ES-I3 (cell line): Measurements from ENCODE around the gene GPR61.

Experiments
- H3K36me3 ChIP-seq: 2 replicates; pipeline ENCODE4 v1.6.1; 2013; ENCODE audit warnings: mild to moderate bottlenecking, low read length, control low read depth, moderate library complexity; ENCODE audit not compliant: insufficient read depth
- H3K4me1 ChIP-seq: 2 replicates; pipeline ENCODE4 v1.6.1; 2013; ENCODE audit warnings: mild to moderate bottlenecking, control low read depth, low read length; ENCODE audit not compliant: insufficient read depth
- H3K9ac ChIP-seq: 2 replicates; pipeline ENCODE4 v1.6.1; 2013; ENCODE audit warnings: low read depth, mild to moderate bottlenecking, low read length, moderate library complexity
- H3K9me3 ChIP-seq: 2 replicates; pipeline ENCODE4 v1.6.1; 2013; ENCODE audit warnings: mild to moderate bottlenecking, low read length, moderate library complexity; ENCODE audit not compliant: control insufficient read depth, insufficient read depth

The GPR61 gene

DNA sequence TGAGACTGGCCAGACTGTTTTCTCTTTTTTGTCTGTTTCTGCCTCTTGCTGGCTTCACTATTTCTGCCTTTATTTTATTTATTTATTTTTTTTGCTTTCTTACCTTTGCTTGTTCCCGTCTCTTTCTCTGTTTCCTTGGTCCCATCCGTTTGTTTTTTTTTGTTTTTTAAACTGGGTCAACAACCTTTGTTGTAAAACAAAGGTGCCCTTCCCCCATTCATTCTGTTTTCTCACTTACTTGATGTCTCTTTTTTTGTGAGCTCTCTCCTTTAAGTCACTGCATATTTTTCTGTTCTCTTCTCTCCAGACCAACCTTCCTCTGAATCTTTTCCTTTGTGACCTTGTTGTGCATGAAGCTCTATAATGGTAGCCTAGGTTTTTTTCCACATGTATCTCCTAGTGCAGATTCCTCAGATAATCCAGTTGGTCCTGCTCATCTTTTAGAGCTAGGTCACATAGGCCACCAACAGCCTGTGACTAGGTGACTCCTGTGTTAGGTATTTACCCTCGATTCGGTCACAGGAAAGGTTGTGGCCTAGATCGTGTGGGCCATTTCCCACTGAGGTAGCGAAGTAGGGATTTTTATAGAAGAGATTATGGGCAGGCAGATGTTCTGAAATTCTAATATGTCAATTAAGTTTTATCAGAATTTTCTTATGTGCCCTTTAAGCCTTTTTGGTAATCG lies 24.7 kb downstream of the GPR61 start:
- Histone ChIP-seq H3K4me1 (peaks cover 34% of the 10 kb centered on the region), H3K9ac (peak overlapping the region; percentile 13; the same call in 1 of the 2 replicates), H3K9me3 (no peaks in the 10 kb centered on the region), H3K36me3 (no peaks in the 10 kb centered on the region)

DNA sequence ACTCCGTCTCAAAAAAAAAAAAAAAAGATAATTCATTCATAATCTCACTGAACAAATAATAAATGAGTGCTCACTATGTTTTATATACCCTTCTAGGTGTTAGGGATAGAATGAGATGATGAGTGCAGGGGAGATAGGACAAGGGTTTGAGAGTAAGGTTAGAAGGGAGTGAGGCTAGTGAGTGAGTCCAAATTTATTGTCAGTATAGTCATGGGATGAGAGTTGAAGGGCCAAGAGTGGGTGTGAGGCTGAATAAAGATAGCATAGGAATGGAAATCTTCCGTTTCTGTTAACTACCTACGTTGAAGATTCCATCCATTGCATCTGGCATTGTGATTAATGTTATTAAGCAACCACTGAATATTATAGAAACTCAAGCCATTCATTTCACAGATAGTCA lies 25.6 kb downstream of the GPR61 start:
- H3K36me3 ChIP-seq, result no peaks in the 10 kb centered on the region
- no peak overlapping the region for H3K9ac ChIP-seq
- no peaks in the 10 kb centered on the region for H3K9me3 ChIP-seq
- H3K4me1 ChIP-seq, result peaks cover 34% of the 10 kb centered on the region

GRCh38 chr1:109566982-109567381 lies 27.3 kb downstream of the GPR61 start:
- no peak overlapping the region for H3K9ac ChIP-seq
- no peaks in the 10 kb centered on the region for H3K9me3 ChIP-seq
- H3K36me3 ChIP-seq, result no peaks in the 10 kb centered on the region
- H3K4me1 ChIP-seq, result peaks cover 28% of the 10 kb centered on the region

GRCh38 chr1:109567877-109568672 lies 28.4 kb downstream of the GPR61 start:
- no peaks in the 10 kb centered on the region for H3K36me3 ChIP-seq
- peaks cover 23% of the 10 kb centered on the region for H3K4me1 ChIP-seq
- H3K9ac ChIP-seq, result no peak overlapping the region
- H3K9me3 ChIP-seq, result no peaks in the 10 kb centered on the region

DNA sequence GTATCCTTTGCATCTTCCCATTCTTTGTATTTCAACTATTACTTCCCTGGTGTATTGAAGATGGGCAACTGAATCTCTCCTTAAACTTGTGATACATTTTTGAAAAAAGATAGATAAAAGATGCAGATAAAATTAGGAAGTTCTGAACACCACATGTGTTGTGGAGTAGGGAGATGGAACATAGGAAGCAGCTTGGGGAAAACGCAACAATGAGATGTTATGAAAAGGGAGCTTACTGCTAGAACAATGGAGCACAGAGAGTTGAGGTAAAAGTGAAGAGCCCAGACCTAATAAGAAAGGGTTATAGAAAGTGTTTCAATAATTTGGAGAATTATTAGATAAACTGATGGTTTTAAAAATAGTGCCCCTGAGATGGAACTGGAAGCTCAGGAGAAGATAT lies 29.7 kb downstream of the GPR61 start:
- Histone ChIP-seq H3K36me3 (no peaks in the 10 kb centered on the region), H3K4me1 (peaks cover 11% of the 10 kb centered on the region), H3K9me3 (no peaks in the 10 kb centered on the region), H3K9ac (no peak overlapping the region)

DNA sequence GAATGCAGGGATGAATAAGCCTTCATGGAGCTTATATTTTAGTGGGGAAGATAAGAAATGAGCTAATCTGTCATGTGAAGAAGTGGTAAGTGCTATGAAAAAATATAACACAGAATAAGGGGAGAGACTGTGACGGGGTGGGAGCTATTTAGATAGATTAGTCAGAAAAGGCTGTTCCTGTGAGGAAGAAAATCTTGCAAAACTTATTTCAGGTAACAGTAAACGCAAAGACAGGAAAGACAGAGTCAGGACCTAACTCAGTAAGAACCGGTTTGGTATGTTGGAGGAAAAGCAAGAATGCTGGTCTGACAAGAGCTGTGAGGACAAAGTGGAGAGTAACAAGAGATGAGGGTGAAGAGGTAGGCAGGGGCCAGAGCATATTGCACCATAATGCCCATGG lies 30.7 kb downstream of the GPR61 start:
- Histone ChIP-seq H3K9me3 (no peaks in the 10 kb centered on the region), H3K9ac (no peak overlapping the region), H3K36me3 (no peaks in the 10 kb centered on the region), H3K4me1 (no peaks in the 10 kb centered on the region; the same call in 1 of the 2 replicates)

GRCh38 chr1:109573785-109574184 lies 34.1 kb downstream of the GPR61 start:
- Histone ChIP-seq H3K4me1 (no peaks in the 10 kb centered on the region), H3K36me3 (no peaks in the 10 kb centered on the region), H3K9me3 (no peaks in the 10 kb centered on the region), H3K9ac (no peak overlapping the region)

DNA sequence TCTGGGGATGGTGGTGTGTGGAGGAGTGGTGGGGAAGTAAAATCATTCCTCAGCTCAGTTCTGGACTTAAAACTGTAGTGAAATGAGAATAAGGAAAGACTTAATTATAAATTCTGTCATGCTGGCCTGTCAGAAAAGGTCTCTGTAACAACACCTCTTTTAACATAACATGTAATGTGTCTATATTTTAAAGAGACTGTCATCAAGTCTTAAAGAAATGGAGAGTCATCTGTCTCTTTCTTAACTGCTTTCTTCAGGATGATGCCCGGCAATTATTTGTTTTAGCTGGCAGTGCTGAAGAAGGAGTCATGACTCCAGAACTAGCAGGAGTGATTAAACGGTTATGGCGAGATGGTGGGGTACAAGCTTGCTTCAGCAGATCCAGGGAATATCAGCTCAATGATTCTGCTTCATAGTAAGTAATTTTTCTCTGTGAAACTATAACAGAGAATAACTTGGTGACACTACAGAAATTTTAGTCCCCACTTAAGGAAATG lies 39.3 kb downstream of the GPR61 start:
- peaks cover 5% of the 10 kb centered on the region; the same call in 1 of the 2 replicates for H3K36me3 ChIP-seq
- no peak overlapping the region for H3K9ac ChIP-seq
- H3K4me1 ChIP-seq, result no peaks in the 10 kb centered on the region
- H3K9me3 ChIP-seq, result no peaks in the 10 kb centered on the region

DNA sequence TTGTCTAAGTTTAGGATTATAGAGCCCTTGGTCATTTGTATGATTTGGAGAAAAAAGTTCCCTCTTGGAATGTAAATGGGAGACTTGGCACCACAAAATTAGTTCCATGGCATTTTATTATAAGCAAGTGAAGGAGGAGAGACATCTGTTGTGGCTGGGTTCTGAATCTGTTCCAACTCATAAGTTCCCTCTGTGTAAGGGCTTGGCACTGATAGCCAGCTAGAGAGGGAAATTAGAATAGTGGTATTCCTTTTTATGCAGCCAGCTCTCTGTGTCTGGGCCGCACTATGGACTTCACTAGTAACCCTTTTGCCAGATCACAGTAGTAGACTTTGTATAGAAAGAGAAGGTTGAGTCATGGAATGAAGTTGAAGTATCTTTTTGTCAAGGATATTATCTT lies 39.8 kb downstream of the GPR61 start:
- H3K9ac ChIP-seq, result no peak overlapping the region
- no peaks in the 10 kb centered on the region for H3K9me3 ChIP-seq
- no peaks in the 10 kb centered on the region for H3K4me1 ChIP-seq
- H3K36me3 ChIP-seq, result peaks cover 5% of the 10 kb centered on the region; the same call in 1 of the 2 replicates

DNA sequence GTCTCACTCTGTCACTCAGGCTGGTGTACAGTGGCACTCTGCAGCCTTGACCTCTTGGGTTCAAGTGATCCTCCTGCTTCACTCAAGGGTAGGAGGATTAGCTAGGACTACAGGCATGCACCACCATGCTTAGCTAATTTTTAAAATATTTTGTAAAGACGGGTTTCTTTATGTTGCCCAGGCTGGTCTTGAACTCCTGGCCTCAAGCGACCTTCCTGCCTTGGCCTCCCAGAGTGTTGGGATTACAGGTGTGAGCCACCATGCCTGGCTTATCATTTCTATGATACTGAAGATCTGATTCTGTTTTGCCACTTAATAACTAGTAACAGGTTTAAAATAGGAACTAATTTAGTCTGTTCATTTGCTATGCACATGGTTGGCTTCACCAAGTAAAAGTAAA lies 42.3 kb downstream of the GPR61 start:
- no peaks in the 10 kb centered on the region for H3K4me1 ChIP-seq
- peaks cover 13% of the 10 kb centered on the region for H3K36me3 ChIP-seq
- no peaks in the 10 kb centered on the region for H3K9me3 ChIP-seq
- no peak overlapping the region for H3K9ac ChIP-seq

DNA sequence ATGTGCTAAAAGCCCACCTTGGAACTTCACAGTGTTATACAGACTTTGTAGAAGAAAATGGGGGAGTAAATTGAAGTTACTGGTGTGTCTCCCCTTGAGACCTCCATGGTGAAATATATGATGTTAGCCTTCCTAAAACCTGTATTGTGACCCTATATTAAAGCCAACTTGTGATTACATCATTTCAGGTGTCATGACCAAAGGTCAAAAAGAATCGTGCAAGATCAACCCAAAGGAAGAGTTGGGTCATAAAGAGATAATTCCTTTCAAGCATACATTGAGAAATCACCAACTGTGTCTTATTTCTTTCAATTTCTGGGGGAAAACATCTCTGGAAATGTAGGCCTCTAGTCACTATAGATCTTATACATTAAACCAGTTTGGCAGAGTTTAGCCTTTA lies 45.1 kb downstream of the GPR61 start:
- no peaks in the 10 kb centered on the region for H3K9me3 ChIP-seq
- H3K9ac ChIP-seq, result no peak overlapping the region
- no peaks in the 10 kb centered on the region for H3K4me1 ChIP-seq
- peaks cover 12% of the 10 kb centered on the region for H3K36me3 ChIP-seq

- Histone ChIP-seq H3K9me3 (no peaks in the 10 kb centered on the region), H3K4me1 (no peaks in the 10 kb centered on the region), H3K36me3 (peaks cover 12% of the 10 kb centered on the region), H3K9ac (no peak overlapping the region)
Measured at GRCh38 chr1:109586055-109586454, 46.4 kb downstream of the GPR61 start.

GRCh38 chr1:109589177-109589576 lies 49.5 kb downstream of the GPR61 start:
- Histone ChIP-seq H3K36me3 (peaks cover 20% of the 10 kb centered on the region), H3K4me1 (no peaks in the 10 kb centered on the region), H3K9me3 (no peaks in the 10 kb centered on the region), H3K9ac (no peak overlapping the region)

- no peaks in the 10 kb centered on the region for H3K9me3 ChIP-seq
- H3K9ac ChIP-seq, result no peak overlapping the region
- peaks cover 20% of the 10 kb centered on the region for H3K36me3 ChIP-seq
- H3K4me1 ChIP-seq, result no peaks in the 10 kb centered on the region
Measured at GRCh38 chr1:109589679-109590078, 50.0 kb downstream of the GPR61 start.

- Histone ChIP-seq H3K4me1 (no peaks in the 10 kb centered on the region), H3K9me3 (no peaks in the 10 kb centered on the region), H3K9ac (no peak overlapping the region), H3K36me3 (peaks cover 8% of the 10 kb centered on the region)
Measured at GRCh38 chr1:109592916-109593315, 53.2 kb downstream of the GPR61 start.
